Muscle of arm (tissue), 12 donors: ENCODE measurements around the gene DERL3. TPM values are rescaled to one million over a fixed set of nuclear protein-coding genes. Genes with fewer than 3 reads are reported as not detected.

Source experiments
- polyA plus RNA-seq, 12 donors: library from polyadenylated mRNA; unstranded; fragments of 120-200 nt; gene quantifications; one replicate each; pipeline ENCODE4 v1.2.1, GENCODE V29; 2013; ENCODE audit not compliant: insufficient read length in 12 of 12

The DERL3 gene
- polyA plus RNA-seq, 12 donors: 0.70 to 2.8 (median 1.1) TPM; not detected in 2

Other genes with a start within 250 kb of the DERL3 start
- 1 to 10 TPM in 3 of 12 donors, under 1 TPM in 7, not detected in 2; 0.26 to 1.7 (median 0.54) TPM for gene DRICH1, start 206.7 kb downstream of the DERL3 start, polyA plus RNA-seq
- 1 to 10 TPM in 8 of 12 donors, under 1 TPM in 2, not detected in 2; 0.84 to 3.0 (median 1.2) TPM for gene RGL4, start 148.0 kb downstream of the DERL3 start, polyA plus RNA-seq
- gene ZNF70, start 87.9 kb downstream of the DERL3 start, polyA plus RNA-seq: 1 to 10 TPM in 11 of 12 donors, not detected in 1; 4.1 to 7.4 (median 5.1) TPM
- gene VPREB3, start 84.6 kb downstream of the DERL3 start, polyA plus RNA-seq: 1 to 10 TPM in 4 of 12 donors, under 1 TPM in 3, not detected in 5; 0.34 to 3.9 (median 1.1) TPM
- gene C22orf15, start 76.0 kb downstream of the DERL3 start, polyA plus RNA-seq: 1 to 10 TPM in 1 of 12 donors, under 1 TPM in 9, not detected in 2; 0.08 to 1.0 (median 0.23) TPM
- gene CHCHD10, start 71.0 kb downstream of the DERL3 start, polyA plus RNA-seq: 1,000 to 10,000 TPM in 1 of 12 donors, 100 to 1,000 TPM in 1, 10 to 100 TPM in 10; 33.8 to 1,945 (median 51.8) TPM
- gene MMP11, start 66.2 kb downstream of the DERL3 start, polyA plus RNA-seq: 10 to 100 TPM in 3 of 12 donors, 1 to 10 TPM in 8, not detected in 1; 5.7 to 17.2 (median 8.3) TPM
- gene SMARCB1, start 52.0 kb downstream of the DERL3 start, polyA plus RNA-seq: 100 to 1,000 TPM in 1 of 12 donors, 10 to 100 TPM in 10, not detected in 1; 54.2 to 121 (median 78.8) TPM
- 10 to 100 TPM in 4 of 12 donors, 1 to 10 TPM in 7, not detected in 1; 3.1 to 13.2 (median 6.7) TPM for gene SLC2A11, start 18.9 kb upstream of the DERL3 start, polyA plus RNA-seq
- gene MIF, start 55.4 kb upstream of the DERL3 start, polyA plus RNA-seq: 100 to 1,000 TPM in 9 of 12 donors, 10 to 100 TPM in 2, not detected in 1; 78.2 to 238 (median 118) TPM
- gene GSTT2B, start 122.2 kb upstream of the DERL3 start, polyA plus RNA-seq: 10 to 100 TPM in 4 of 12 donors, 1 to 10 TPM in 6, not detected in 2; 2.1 to 39.1 (median 7.1) TPM
- gene DDTL, start 127.9 kb upstream of the DERL3 start, polyA plus RNA-seq: 1 to 10 TPM in 10 of 12 donors, not detected in 2; 2.2 to 5.6 (median 3.9) TPM
- 10 to 100 TPM in 11 of 12 donors, not detected in 1; 29.4 to 61.0 (median 42.2) TPM for gene DDT, start 135.4 kb upstream of the DERL3 start, polyA plus RNA-seq
- 1 to 10 TPM in 3 of 12 donors, under 1 TPM in 4, not detected in 5; 0.40 to 2.6 (median 0.82) TPM for gene GSTT2, start 141.1 kb upstream of the DERL3 start, polyA plus RNA-seq
- gene GSTT4, start 166.4 kb upstream of the DERL3 start, polyA plus RNA-seq: not detected
- 10 to 100 TPM in 11 of 12 donors, not detected in 1; 20.2 to 59.6 (median 26.1) TPM for gene CABIN1, start 172.3 kb upstream of the DERL3 start, polyA plus RNA-seq